Body of pancreas (tissue), 4 donors: ENCODE results near the gene CPT1B. TPM values are rescaled to one million over a fixed set of nuclear protein-coding genes. Genes with fewer than 3 reads are reported as not detected.

ENCODE experiments used
- ATAC-seq: fragments of 150-250 bp; one replicate; pipeline ENCODE4 v1.9.1; 2016
- DNase-seq, 4 donors: peaks; one replicate each; pipeline ENCODE4 v3.0.0-alpha.2; 2019
- H3K27ac ChIP-seq, 4 donors: fragments of 200-600 bp; sonication (generic); 1 replicate in 3 of 4; 2 replicates in 1 of 4; pipeline versions ENCODE4 v1.5.1 to v1.6.1; 2016 to 2019; ENCODE audit warnings: mild to moderate bottlenecking in 1 of 4, mixed read lengths in 1 of 4, moderate library complexity in 1 of 4
- H3K27me3 ChIP-seq, 2 donors: fragments of 200-600 bp; sonication (generic); one replicate each; pipeline ENCODE4 v1.6.0; 2016; ENCODE audit warnings: mild to moderate bottlenecking in 1 of 2
- H3K36me3 ChIP-seq, 2 donors: fragments of 200-600 bp; sonication (generic); replicated peaks in 1 of 2; 2 replicates each; pipeline ENCODE4 v1.5.1; 2016; ENCODE audit warnings: low read depth in 2 of 2; ENCODE audit not compliant: insufficient read depth in 1 of 2
- H3K4me1 ChIP-seq: fragments of 200-600 bp; sonication (generic); one replicate; pipeline ENCODE4 v1.6.0; 2016
- H3K4me3 ChIP-seq, 2 donors: fragments of 200-600 bp; sonication (generic); 1 replicate in 1 of 2; 2 replicates in 1 of 2; pipeline ENCODE4 v1.5.1; 2016 to 2019
- H3K9me3 ChIP-seq, 3 donors: fragments of 200-600 bp; sonication (generic); 1 replicate in 2 of 3; 2 replicates in 1 of 3; pipeline ENCODE4 v1.5.1; 2016
- CTCF ChIP-seq, 7 experiments: fragments of 450-650 bp in 4 of 7; fragments of 200-600 bp in 3 of 7; sonication (generic) in 3 of 7; IDR thresholded peaks; one replicate each; pipeline ENCODE4 v1.5.1; 2016 to 2019; ENCODE audit warnings: antibody characterized with exemption in 7 of 7
- POLR2A ChIP-seq, 3 donors: fragments of 450-650 bp; IDR thresholded peaks; one replicate each; pipeline ENCODE4 v1.6.1; 2016; ENCODE audit warnings: antibody characterized with exemption in 3 of 3, mild to moderate bottlenecking in 2 of 3
- WGBS, 2 donors: methylation state at CpG; one replicate each; pipeline ENCODE4 v1.1.5; 2017; 5-methylcytosine and 5-hydroxymethylcytosine counted together
- intact Hi-C: fragments of 100-400 bp; cut with DNase I; formaldehyde crosslinking; loops from one replicate; pipeline ENCODE4 v1.15.1; 2023
- total RNA-seq, 2 donors: library from RNA; depleted of rRNA; stranded (reverse); fragments of >200 nt; gene quantifications; one replicate each; pipeline ENCODE4 v1.1.0, GENCODE V29; 2016

Gene CPT1B
- total RNA-seq, 2 donors from 2014 or later = 8.3 to 34.9 TPM

DNA sequence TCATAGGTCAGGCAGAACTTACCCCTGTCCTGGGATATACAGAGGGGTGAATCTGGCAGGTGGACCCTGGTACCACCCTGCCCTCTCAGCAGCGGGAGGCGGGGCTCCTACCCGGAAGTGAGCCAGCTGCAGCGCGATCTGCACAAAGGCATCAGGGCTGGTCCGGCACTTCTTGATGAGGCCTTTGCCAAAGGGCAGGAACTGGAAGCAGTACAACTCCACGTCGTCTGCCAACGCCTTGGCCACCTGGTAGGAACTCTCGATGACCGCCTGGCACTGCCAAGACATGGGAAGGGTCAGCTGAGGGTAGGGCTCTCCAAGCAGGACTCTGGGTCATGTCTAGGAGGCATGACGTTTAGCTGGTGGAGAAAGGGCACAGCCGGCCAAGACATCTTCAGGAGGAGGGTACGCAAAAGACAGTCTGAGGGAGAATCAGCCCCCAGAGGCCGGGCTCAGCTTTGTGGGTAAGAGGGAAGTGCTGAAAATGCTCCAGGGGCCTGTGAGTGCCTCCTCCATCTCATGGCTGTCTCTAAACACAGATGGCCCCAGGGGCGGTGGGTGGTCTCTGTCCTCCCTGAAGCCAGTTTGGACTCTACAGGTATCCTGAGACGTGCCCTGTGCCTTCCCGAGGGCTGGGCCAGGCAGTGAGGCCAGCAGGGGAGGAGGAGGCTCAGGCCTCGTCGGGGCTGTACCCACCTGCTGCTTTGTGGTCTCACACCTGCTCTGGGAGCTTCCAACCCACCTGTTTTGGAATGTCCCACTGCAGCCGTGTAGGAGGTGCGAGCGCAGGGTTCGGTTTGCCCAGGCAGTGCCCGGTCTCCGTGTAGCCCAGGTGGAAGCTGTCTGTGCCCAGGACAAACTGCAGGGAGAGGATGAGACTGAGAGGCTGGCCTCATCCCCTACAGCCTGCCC is 6.7 kb downstream of the CPT1B start:
- Histone ChIP-seq H3K27ac (no peak overlapping the region), H3K36me3 (no peaks in the 10 kb centered on the region), H3K4me3 (no peak overlapping the region), H3K9me3 (no peaks in the 10 kb centered on the region), H3K4me1 (peaks cover 18% of the 10 kb centered on the region), H3K27me3 (no peaks in the 10 kb centered on the region)
- no peak for ATAC-seq
- intact Hi-C loops = no loop called here
- 60 to 89% methylated on average over 1 to 24 of the region's 26 CpGs for WGBS, 2 donors
- TF ChIP-seq POLR2A (IDR thresholded peaks at IDR 0.05) (no peak), CTCF (IDR thresholded peaks at IDR 0.05) (no peak)
- no peak for DNase-seq

- Histone ChIP-seq H3K36me3 (no peaks in the 10 kb centered on the region), H3K27me3 (no peaks in the 10 kb centered on the region), H3K4me3 (no peak overlapping the region), H3K27ac (no peak overlapping the region), H3K9me3 (no peaks in the 10 kb centered on the region), H3K4me1 (peaks cover 18% of the 10 kb centered on the region)
- WGBS, 2 donors = 94 to 97% methylated on average over 4 to 12 of the region's 12 CpGs
- ATAC-seq = no peak
- no peak for DNase-seq
- no peak for TF ChIP-seq POLR2A (IDR thresholded peaks at IDR 0.05)
- no peak for TF ChIP-seq CTCF (IDR thresholded peaks at IDR 0.05)
- intact Hi-C loops = no loop called here
These were observed 7.4 kb downstream of the CPT1B start for GRCh38 chr22:50570861-50571260.

DNA sequence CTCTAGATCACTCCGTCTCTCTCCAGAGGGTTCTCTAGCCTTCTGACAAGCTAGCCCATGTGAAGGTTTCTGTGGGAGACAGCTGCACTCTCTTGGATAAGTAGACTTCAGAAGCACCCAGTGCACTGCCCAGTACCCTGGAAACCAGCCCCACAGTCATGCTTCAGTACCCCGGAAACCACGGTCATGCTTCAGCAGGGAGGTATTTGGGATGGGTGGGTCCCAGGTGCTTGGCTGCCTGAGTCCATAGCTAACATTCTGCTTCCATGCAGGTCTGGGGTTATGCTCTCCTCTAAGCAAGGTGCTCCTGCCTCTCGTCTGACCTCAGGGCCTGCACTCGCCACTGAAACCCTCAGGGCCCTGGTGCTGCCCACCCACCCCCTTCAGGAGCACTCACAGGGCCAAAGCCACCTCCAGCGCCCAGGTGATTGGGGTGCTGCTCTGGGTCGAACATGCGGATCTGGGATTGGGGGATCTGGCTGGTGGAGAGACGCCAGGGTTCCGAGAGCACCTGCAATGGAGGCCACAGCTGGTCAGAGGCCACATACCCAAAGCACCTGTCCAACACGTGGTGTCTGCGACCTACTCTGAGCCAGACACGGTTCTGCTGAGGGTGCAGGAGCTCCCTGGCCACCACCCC is 8.2 kb downstream of the CPT1B start:
- 69 to 90% methylated on average over 3 to 8 of the region's 13 CpGs for WGBS, 2 donors
- H3K36me3 ChIP-seq = no peaks in the 10 kb centered on the region
- TF ChIP-seq POLR2A (IDR thresholded peaks at IDR 0.05) (no peak), CTCF (IDR thresholded peaks at IDR 0.05) (no peak)
- no peak overlapping the region for H3K27ac ChIP-seq
- no peak for ATAC-seq
- DNase-seq = no peak
- H3K4me3 ChIP-seq = no peak overlapping the region
- intact Hi-C loops = no loop called here
- H3K9me3 ChIP-seq = no peaks in the 10 kb centered on the region
- peaks cover 18% of the 10 kb centered on the region for H3K4me1 ChIP-seq
- no peaks in the 10 kb centered on the region for H3K27me3 ChIP-seq

- ATAC-seq (peak; percentile 47), DNase-seq (peak; percentile 46 to 80 (median 72))
- Histone ChIP-seq H3K4me3 (no peak overlapping the region), H3K36me3 (no peaks in the 10 kb centered on the region), H3K27ac (peak overlapping the region in 2 of 4 donors; percentile 30 to 66), H3K9me3 (no peaks in the 10 kb centered on the region), H3K4me1 (peaks cover 24% of the 10 kb centered on the region), H3K27me3 (no peaks in the 10 kb centered on the region)
- intact Hi-C loops = no loop called here
- 38 to 44% methylated on average over 8 of the region's 8 CpGs for WGBS, 2 donors
- TF ChIP-seq POLR2A (IDR thresholded peaks at IDR 0.05) (no peak), CTCF (IDR thresholded peaks at IDR 0.05) (no peak)
These were observed 9.2 kb downstream of the CPT1B start for GRCh38 chr22:50569041-50569459.
